NCI-H345 treated with DMSO at 0.1 percent for 48 hours (cell line): ENCODE results near the gene IRS1.

ENCODE experiments used
- DNase-seq: peaks from one replicate; lab custom pipeline; 2025; ENCODE audit not compliant: unreplicated experiment; lab: John Stamatoyannopoulos, UW

The IRS1 gene

DNA sequence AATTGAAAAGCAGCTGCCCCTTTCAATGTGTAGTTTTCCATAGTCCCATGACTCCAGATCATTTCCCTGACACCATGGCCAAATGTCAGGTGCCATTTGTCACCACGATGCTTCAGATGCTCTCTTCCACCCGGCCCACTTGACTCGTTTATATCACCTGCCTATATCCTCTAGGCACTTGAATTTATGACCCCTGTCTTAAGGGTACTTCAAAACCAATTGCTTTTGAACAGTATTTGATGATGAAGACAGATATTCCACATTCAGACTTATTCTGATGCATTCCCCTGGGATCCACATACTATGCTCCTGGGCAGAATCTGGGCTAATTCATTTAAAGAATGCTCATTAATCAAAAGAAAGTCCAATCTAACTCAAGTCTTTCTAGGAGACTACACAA is 19.3 kb upstream of the IRS1 start:
- DNase-seq: peak; percentile 23

DNA sequence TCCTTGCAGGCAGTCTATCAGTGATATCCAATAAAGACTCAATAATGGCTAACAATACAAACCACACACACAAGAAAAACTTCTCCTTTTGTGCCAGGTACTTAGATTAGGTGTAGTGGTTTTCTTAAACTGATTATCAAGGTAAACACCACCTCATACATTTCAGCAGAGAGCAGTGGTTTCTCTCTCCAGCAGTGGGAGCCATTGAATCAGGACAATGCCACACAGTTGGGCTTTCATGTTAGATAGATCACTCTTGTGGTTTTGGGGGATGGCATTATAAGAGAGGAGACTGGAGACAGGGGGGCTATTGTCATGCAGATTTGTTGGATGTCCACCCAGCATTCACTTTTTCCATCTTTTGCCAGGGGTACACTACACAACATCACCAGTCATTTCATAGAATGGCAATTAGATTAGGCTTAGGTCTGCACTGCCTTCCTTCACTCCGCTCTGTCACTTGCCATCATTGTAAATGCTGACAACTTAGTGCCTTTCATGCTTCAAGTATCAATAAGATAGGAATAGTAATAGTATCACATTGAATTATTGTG is 13.6 kb upstream of the IRS1 start:
- no peak for DNase-seq

DNA sequence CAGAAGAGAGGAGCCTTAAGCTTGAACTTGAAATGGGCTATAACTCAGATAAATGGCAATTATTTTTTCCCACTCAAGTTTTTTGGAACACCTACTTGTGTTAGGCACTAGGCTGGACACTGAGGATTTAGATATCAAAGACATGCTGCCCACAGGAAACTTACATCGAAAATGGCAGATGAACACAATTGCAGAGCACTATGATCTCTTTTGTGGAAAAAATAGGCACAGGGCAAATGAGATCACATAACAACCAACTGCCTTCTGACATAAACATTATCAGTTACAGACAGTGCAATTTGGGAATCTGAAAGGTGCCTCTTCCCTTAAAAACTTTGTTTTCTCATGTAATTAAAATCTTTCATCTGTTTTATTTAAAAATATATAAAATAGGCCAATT is 3.8 kb upstream of the IRS1 start:
- no peak for DNase-seq

DNA sequence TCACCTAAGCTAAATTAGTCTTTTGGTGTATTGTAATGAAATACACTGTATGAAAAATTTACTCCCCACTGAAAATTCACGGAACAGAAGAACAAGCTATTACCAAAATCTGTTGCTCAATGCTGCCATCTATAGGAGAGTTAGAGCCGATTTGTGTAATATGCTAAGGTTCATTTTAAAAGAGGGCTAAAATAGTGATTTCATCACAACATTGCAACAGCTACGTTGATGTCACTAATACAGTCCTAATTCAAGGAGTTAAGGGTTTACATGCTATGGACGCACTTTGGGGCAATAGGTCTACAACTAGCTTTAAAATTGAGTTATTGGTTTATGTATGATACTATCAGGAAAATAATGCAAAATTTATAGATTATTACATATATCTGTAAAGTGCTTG is 3.0 kb upstream of the IRS1 start:
- peak; percentile 73 for DNase-seq

DNA sequence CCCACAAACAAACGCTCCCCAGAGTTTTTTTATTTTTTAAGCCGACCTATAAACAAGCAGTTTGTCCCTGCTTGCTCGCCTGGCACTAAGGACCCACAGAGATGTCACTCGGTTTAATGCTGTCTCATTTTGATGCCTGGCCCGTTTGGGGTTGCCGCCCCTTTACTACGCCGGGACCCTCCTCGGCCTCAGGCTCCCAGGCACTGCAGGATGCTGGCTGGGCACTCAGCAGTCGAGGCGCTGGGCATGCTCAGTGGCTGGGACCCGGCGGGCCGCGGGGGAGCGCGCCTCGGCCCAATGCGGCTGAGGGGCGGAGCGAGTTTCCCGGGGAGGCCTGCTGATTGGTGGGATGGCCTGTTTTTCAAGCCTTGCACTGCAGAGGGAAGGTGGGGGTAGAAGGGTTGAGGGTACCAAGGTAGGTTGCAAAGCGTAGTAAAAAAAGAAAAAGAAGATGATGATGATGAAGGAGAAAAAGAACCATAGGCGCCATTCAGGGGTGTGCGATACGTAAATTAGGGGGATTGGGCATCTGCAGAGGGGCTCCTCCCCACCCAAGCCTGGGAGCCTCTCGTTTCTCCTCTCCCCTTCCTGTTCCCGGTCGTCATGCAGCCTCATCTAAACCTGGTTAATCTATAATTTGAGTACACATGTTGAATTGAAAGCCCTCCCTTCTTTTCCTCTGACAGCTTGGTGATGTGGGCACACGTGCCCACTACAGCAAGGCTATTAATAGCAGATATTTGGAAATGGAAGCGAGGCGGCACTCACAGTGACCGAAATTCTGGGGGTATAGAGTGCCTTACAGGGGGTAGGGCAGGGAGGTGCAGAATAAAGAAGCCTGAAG is 1.5 kb upstream of the IRS1 start:
- peak; percentile 71 for DNase-seq

DNA sequence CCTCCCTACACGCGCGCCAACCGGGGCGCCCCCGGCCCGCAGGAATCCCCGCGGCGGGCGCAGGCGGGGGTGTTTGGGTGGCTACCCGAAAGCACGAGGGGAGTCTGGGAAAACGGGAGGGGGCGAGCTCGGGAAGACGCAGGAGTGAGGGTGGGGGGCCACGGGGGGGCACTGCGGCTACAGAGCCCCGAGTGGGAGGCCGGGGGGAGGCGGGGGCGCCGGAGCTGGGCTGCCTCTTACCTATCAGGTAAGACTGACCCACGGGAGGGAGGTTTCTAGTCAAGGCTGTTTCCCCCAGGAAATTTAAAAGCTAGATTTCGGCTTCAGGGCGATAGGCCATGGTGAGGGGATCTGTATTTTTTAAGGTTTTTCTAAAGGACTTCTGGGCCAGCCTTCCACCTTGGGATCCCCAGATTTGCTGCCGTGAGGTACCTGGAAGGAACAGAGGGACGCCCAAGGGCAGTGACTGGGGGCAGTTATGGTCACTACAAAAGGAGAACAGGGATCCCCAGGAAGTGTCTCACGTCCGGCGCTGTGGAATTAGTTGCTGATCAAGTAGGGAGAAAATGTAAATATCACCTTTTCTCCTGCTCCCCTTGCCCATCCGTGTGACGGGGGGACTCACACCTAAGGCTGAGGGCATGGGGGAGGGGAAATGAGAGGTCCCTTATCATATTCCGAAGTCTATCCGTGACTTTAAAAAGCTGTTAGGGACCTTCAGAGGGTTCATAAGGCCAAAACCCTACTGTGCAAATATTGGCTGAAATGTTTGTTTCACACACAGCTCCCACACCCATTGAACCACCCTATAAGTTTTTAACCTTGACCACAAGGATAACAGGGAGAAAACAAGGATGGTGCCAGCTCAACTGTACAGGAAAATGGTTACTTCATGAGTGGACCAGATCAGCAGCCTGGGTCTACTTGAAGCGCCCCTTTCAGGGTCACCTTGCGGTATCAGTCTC is 638 bp upstream of the IRS1 start:
- DNase-seq: peak; percentile 55

DNA sequence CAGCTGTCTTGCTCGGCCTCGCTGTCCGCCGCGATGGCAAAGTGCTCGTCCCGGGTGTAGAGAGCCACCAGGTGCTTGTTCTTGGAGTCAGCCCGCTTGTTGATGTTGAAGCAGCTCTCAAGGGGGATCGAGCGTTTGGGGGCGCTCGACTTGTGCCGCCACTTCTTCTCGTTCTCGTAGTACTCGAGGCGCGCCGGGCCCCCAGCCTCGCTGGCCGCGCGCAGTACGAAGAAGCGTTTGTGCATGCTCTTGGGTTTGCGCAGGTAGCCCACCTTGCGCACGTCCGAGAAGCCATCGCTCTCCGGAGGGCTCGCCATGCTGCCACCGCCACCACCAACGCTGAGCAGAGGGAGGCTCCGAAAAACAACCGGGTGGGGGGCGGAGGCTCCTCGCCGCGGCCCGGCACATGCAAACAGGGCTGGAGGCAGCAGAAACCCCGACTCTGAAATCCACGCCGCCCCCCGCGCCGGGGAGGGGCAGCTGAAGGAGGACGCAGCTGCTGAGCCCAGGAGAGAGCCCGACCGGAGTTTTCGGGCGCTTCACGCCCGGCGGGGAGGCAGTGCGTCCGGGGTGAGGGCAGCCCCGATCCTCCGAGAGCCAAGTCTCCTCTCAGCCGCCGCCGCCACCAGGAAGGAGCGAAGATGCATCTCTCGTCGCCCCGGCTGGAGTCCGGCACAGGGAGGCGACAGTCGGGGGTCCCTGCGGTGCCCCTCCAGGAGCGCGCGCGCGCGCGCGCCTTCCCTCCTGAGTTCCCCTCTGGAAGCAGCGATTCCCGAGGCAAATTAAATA is 1.0 kb downstream of the IRS1 start:
- no peak for DNase-seq

DNA sequence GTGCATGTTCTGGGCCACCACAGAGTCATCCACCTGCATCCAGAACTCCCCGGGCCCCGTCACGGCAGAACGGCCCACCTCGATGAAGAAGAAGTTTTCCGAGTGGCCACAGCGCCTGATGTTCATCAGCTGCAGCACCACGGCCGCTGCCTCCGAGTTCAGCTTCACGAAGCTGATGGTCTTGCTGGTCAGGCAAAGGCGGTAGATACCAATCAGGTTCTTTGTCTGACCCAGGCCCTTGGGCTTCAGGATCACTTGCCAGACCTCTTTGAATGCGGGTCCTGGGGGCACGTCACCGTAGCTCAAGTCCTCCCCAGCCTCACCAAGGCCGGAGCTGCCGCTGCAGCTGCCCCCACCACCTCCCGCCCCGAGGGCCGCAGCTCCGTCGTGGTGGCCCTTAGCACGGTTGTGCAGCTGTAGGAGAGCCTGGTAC is 1.6 kb downstream of the IRS1 start:
- DNase-seq: no peak

DNA sequence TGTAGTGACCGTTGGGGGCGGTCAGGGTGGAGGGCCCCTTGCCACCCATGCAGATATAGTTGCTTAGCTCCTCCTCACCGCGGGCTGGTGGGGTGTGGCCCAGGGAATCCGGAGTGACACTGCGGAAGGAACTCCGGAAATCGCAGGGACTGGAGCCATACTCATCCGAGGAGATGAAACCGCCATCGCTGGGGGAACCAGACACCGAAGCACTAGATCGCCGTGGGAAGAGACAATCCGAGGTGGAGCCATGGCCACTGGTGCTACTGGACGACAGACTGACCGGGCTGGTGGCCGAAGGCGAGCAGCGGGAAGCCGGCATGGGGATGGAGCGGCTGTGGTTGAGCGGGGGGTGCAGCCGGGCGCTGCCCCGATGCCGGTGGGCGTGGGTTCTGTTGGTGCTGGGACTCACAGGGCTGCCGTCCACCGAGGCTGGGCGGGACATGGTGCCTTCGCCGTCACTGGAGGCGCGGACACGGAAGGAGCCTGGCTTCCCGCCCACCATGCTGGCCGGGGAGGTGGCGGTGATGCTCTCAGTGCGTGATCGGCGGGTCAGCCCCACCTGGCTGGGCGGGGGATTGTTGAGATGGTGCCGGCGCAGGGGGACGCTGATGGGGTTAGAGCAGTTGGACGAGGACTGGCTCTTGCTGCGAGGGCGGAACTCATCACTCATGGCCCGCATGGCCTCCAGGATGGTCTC is 2.2 kb downstream of the IRS1 start:
- no peak for DNase-seq

DNA sequence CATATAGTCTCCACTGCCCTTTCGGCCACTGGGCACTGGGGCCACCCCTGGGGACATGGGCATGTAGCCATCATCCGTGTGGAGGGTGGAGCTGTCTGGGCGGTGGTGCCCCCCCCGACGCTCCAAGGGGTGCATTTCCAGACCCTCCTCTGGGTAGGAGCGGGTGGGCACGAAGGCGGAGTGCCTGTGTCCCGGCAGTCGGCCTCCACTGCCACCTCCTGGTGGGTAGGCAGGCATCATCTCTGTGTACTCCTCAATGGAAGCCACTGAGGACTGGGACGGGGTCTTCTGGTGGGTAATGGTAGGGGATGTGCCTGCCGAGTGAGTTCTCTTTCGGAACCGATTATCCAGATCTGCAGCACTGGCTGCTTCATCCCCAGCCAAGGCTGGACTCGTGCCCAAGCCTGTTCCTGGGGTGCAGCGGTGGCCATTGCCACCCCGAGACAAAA is 2.8 kb downstream of the IRS1 start:
- no peak for DNase-seq

DNA sequence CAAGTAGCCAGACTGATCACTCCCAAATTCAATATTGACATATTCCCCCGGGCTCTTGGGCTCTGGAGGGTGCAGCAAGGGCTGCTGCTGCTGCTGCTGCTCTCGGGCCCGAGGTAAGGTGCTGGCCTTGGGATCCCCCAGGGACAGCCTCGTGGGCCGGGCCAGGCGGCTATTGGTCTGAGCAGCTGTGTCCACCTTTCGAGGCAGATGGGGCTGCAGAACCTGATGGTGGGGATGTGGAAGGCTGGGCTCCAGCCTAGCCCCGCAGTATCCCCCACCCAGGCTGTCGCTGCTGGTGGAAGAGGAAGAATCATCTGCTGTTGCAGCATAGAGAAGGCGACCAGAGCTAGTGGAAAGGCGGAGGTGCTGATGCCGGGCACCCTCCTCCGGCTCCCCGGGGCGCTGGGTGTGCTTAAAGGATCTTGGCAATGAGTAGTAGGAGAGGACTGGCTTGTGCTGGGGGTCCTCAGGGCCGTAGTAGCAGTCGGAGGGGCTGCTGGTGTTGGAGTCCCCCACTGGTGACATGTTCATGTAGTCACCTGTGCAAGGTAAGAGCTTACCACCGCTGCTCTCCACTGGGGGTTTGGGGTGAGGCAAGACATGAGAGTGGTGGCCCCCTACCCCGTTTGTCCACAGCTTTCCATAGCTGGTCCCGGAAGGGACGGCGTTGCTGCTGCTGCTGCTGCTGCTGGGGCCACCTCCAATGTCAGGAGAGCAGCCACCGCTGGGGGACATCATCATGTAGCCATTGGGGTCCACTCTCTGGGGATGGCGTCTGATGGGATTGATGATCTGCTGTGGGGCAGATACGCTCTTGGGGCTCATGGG is 3.4 kb downstream of the IRS1 start:
- no peak for DNase-seq

DNA sequence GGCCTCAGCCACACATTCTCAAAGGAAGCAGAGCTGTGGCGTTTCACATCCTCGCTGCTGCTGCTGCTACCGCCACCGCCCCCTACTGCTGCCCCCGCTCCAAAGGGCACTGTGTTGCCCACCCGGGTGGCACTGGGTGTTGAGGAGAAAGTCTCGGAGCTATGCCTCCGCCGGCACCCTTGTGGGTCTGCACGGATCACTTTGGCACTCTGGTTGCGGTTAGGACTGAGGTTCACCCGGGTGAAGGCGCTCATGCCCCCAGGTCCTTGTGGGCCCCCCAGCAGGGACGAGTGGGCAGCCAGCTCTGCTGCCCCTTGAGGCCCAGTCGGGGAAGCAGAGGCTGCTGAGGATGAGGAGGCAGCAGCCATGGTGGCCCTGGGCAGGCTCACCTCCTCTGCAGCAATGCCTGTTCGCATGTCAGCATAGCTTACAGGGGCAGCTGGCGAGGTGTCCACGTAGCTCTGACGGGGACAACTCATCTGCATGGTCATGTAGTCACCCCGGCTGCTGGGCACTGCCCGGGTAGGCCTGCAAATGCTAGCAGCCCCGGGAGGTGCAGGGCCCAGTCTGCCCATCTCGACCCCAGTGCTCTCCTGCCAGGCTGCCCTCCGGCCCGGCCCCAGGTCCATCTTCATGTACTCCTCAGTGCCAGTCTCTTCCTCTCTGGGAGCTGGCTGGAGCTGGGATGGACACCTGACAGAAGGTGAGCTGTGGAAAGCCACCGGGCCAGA is 4.2 kb downstream of the IRS1 start:
- no peak for DNase-seq

DNA sequence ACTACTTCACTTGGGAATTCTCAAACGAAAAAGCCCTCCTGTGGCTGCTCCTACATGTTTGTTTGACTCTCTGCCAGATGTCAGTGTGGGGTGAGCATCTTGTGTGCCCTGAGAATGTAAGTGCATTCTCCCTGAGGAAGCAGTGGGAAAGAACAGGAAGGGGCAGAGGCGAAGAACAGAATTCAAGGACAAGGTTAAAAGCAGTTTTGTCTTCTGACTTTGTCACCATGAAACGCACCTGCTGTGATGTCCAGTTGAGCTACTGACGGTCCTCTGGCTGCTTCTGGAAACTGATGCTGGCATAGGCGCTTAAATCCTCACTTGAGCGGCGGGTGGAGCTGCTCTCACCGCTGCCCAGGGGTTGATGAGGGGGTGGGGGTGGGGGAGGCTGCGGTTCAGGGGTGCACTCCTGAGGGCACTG is 4.9 kb downstream of the IRS1 start:
- DNase-seq: no peak

DNA sequence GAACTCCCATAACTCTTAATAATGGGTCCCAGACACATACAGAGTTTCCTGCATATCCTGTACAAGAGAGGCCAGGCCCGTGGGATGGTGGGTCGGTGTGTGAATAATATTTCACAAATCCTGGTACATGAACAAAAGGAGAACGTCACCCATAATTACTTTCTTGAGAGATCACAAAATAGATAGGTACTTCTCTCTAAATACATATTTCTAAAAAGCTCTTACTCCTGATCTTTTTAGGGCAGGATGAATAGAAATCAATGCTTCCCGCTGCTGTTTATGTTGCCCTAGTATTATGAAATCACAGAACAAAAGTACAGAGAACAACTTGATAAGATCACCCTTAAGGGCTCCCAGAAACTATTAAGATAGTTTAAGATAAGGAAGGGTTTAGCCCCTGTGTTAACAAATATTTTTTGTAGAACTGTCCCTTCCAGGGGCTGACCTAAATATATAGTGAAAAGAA is 5.4 kb downstream of the IRS1 start:
- DNase-seq: no peak

DNA sequence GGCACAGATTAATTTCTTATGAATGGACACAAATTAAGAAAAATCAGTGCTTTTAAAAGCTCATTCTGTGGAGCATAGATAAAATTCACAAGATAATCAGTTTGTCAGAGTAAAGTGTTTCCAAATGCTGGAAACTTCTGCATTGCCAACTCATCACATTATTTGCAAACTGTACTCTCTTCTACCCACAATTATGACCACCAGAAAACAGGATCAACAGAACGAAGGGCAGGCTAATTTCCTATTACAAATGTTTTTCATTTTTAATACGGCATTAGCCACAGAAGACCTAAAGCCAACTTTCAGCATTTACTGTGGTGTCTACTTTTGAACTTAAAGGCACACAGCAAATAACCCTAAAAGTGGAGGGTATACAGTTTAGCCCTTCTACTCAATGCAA is 6.0 kb downstream of the IRS1 start:
- DNase-seq: no peak

DNA sequence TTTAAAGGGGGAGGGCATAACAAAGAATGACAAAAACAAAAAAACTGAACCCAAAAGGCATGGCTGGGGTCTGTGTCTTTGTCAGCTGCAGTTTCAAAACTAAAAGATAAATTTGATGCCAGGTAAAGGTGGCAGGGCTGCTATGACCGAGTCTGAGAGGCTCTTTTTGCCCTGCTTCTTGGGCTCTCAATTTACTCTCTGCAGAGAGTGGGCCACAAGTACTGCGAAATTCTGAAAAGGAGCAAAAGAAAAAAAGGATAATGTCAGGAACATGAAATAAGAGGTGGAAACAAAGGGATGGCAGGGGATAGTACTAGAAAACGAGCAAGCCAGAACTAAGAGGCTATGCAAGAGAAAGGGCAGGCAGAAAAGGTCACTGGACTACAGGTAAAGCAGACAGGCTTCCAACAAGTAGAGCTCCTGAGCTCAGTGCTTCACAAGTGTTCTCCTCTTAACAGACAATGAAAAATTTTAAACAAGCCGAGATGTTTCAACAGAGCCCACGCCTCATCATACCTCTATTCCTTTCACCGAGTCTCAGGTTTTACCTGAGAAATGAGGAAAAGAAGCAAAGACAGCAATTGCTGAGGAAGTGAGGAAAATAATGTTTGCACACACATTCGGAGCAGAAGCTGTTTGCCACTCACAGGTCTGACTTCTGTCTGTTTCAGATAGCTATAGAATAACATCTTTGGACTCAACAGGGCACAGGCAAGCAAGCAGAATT is 7.3 kb downstream of the IRS1 start:
- DNase-seq: peak; percentile 11

DNA sequence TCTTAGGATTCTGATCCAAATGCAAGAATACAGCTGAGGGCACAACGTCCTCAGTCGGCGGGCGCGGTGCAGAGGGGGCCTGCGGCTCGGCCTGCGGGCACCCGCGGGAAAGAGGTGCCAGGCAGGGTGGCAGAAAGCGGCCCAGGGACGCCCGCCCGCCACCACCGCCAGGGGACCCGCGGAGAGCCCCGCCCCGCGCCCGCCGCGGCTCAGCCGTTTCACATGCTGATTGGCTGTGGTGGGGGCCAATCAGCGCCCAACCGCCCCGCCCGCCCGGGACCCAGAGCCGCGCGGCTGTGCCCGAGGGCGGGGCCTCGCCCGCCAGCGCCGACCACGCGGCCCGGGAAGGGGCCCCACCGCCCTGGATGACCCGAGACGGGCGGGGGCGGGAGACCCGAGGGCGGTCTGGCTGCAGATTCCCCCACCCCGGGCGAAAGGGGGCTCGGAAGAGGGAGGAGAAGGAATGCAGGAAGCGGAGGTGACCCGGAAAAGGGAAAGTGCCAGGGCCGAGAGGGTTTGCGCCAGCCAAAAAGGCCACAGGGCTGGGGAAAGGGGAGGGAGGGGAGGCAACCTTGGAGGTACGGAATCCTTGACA is 8.0 kb downstream of the IRS1 start:
- peak; percentile 69 for DNase-seq
